NCI-H2081 treated with DMSO at 0.1 percent for 48 hours (cell line): ENCODE measurements around the gene SKI.

ENCODE experiments used
- DNase-seq: peaks from one replicate; lab custom pipeline; 2025; lab: John Stamatoyannopoulos, UW

Gene SKI

DNA sequence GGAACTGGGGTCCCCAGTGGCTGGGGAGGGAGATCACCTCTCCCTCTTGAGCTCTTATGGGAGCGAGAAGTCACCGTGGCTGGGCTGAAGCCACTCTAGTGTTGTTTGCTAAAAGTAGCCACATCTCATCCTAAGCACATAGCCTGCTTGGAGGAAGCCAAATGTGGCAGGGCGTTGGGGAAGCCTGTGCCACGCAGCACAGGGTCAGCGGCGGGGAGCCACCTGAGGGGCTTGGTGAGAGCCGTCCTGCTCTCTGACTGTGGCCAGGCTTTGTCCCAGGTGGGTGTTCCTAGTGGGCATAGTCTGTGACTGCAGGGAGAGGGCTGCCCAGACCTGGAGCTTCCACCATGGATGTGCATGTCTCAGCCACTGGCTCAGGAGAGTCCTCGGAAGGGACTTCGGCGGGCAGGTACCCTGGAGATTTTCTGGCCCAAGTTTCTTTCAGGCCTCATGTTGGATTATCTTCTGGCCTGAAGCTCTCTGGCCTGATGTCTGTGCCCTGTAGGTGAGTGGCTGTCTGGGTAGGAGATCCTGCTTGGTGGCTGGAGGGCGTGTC lies 124.3 kb downstream of the SKI start:
- no peak for DNase-seq

DNA sequence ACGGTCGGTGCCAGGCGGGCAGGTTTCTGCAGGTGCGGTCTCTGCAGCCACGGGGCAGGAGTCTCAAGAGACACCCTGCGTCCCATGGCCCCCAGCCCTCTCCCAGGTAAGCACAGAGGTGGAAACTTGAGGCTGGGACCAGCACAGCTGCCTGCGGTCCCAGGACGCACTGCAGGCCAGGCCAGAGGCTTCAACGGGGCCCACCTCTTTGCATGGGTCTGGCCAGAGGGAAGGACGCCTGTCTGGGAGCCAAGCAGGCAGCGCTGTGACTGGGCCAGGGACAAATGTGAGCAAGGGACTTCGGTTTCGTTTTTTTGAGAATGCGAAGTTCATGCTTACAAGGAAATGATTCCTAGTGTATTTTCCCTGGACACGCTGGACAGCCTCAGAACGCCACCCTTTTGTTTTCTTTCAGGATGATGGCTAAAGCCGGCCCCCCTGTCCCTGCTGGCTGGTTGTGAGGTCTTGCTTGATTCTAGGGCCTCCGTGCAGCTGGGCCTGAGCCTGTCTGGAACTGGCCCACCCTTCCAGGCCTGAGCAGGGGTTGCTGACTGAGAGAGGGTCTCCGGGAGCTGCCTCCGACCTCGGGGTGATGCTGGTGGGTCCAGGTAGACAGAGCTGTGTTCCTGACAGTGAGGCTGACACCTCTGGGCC lies 124.9 kb downstream of the SKI start:
- no peak for DNase-seq

DNA sequence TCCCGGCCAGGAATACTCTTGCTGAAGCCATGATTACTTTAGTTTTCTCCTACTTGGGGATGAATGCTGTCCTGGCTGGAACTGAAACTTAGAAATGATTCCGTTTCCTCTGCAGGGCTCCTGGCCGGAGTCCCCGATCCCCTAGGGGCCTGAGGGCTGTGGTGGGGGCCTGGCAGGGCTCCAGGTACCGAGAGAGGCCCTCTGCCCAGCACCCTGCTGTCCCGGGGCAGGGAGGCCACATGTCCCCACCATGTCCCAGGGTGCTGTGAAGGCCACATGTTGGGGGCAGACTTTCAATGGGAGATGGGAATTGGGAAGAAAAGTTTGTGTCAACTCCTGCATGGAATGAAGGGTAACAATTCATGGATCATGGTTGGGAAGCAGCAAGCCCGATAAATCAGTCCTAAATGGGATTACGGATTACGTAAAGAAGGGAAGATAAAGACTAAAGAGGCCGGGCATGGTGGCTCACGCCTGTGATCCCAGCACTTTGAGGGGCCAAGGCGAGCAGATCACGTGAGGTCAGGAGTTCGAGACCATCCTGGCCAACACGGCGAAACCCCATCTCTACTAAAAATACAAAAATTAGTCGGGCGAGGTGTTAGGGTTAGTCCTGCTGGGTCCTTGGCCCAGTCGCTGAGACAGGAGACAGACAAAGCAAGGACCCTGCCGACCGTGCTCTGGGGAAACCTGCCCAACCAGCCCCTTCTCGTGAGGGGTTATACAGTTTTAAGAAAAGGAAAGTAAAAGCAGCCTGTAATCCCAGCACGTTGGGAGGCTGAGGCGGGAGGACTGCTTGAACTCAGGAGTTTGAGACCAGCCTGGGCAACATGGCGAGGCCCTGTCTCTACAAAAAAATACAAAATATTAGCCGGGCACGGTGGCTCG lies 125.7 kb downstream of the SKI start:
- no peak for DNase-seq

DNA sequence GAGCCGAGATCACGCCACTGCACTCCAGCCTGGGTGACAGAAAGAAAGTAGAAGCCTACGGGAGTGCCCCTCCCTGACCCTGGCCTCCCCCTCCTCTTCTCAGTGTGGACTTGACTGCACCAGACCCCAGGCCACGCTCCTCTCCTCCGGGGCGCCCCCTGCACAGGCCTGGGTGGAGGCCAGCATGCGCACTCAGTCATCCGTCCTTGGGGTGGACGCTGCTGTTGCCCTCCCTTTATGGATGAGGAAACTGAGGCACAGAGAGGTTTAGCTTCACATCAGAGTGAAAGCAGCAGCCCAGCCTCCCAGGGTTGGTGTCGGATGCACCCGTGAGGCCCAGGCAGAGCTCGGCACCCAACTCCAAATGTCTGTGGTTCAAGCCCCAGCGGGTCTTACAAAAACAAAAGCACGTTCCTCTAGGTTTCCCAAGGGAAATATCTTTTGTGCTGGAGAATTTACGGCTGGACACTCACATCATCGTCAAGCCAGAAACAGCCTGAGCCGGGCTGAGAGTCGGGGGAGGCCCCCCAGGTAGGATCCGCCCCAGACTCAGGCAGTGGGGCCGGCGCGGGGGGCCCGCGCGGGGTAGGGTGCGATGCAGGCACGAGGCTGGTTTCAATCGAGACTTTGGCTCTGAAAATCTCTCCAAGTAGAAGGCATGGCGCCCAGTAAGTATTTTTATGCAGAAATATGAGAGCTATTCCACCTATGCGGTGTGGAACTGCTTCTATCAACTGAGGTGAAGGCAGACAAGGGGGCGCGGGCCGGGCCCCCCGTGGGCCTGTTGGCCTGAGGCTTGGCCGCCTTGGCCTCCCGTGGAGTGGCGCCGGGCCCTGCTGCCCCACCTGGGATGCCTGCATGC lies 126.6 kb downstream of the SKI start:
- DNase-seq, result no peak

DNA sequence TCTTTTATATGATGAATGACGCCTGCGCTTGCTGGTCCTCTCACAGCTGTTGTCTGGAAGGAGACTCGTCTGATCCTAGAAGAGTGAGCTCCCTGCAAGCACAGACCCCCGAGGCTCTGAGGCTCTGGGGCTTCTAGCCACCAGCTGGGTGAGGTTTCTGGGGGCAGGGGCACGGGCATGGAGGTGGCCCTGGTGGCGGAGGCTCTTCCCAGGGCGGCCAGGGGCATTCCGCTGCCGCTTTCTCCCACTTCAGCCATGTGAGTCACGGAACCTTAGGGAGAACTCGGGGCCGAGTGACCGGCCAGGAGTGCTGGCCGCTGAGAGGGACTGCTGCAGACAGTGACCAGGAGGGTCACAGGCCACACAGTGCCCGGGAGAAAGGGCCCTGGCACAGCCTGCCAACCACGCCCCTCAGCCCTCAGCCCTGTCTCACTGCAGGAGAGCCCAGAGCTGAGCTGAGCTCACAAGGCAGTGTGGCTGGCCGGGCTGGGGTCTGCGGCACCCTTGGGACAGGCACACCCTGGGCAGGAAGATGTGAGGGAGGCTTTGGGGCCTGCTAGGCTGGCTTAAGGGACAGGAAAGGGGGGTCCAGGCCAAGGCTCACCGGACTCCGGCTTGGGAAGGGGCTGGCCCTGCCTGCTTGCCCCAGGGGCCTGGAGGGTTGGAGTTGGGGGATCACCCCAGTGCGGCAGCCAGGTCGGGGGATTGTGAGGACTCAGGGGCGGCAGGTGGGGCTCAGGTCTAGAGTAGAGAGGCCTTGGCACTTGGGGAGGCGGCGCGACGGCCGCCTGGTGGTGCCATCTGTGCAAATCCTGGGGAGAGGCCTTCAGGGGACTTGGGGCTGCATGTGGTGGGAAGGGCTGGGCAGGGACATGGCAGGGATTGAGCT lies 127.5 kb downstream of the SKI start:
- DNase-seq, result no peak

DNA sequence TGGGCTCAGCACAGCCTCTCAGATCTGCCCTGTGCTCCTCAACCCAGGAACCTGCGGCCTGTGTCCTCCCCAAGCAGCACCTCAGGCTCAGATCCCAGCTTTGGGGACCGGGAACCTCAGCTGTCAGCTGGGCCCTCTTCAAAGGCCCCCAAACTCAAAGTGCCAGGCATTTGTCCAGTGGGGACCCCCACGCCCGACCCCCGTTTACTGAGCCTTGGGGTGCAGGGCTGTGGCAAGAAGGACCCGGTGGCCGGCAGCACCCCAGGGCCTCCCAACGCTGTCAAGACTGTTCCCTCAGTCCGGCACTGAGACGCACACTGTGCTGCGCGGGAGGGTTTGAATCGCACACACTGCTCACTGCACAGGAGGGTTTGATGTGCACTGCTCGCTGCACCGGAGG lies 128.3 kb downstream of the SKI start:
- DNase-seq, result no peak

DNA sequence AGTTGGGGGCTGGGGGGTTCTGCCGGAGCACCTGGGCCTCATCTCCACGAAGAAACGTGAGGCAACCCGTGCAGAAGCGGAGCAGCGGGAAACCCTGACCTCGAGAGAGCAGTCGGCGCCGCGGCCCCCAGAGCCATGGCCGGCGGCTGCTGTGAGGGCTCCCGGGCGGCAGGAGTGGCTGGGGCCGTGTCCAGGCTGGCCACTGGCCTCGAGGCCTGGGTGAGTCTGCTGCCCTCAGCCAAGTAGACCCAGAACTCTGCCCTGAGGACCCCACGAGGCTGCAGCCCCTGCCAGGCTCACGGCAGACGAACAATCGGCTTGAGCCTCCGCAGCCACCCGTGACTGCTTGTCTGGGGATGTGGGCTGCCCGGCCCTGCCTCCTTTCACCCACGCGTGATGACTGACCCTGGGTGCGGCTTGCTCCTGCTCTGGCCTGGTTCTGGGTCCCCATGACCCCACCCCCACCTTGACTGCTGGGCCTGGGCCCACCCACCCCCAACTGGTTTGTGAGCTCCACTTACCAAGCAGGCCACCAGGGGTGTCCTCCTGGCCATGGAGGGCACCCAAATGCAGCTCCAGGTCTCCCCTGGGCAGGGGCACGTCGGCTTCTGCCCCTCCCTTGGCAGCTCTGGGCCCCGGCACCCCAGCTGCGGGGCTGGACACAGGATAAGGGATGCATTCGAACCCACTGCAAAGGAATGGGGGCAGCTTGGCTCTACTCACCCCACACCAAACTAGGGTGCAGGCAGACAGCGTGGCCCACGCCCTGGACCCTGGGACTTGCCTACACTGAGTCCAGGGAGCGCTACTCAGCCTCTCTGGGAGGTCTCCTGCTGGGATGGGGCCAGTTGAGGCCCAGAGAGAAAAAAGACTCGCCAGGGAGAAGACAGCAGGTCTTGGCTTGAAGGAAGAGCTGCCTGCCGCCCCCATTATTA lies 129.1 kb downstream of the SKI start:
- no peak for DNase-seq

DNA sequence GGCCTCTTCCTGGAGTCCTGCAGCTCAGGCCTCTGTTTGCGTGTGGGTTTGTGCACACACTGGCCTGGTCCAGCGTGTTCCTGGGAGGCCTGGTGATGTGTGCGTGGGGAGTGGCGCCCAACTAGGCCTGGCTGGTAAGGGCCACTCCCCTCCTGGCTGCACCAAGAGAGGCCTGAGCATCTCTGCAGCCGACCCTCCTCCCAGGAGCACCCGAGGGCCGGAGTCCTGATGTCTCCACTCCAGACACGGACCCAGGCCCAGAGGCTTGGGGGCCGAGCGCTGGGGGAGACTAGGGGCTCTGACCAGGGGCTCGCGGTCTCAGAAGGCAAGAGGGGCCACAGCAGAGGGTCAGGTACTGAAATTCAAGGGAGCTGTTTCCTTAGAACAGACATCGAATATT lies 130.0 kb downstream of the SKI start:
- no peak for DNase-seq

DNA sequence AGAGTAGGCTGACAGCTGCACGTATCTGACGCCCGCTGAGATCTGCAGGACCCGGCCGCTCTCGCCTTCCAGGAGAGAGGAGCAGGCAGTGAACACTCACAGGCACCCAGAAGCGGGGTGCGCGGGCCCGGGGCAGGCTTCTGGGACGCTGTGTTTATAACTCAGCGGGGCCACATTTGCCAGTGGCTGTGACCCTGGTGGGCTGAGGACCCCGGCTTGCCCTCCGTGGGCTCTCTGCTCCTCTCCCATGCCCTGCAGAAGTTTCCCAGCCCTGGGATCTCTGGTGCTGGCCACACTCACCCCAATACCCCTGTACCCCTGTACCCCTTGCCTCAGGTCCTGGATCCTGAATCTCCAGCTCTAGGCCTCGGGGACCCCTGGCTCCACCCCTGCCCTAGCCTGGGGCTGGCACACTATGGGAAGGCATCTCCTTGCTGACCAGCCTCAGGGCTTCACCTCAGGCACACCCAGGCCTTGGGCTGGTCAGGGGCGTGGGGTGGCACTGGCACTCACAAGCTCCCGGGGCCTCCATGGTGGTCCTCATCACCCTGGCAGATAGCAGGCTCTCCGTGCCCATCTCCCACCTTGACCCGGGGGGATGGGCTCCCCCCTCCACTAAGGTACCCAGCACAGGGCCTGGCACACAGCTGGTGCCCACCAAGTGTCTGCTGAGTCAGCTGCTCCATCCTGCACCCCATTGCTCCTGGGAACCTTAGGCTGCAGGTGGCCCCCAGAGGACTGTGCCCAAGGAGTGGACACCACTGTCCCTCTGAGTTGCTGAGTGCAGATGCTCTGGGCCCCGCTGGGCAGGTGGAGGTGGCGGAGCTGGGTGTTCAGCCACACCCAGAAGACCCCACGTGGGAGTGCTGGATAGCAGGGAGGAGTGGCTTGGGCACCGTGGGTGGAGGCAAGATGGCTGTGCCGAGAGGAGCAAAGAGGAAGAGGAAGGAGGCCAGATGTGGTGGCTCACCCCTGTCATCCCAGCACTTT lies 130.8 kb downstream of the SKI start:
- DNase-seq, result no peak
